Measurements from ENCODE around the gene FCER2. TPM values are rescaled to one million over a fixed set of nuclear protein-coding genes. Genes with fewer than 3 reads are reported as not detected.

FCER2 gene
- total and polyA plus RNA-seq, 7 donors: 0.06 to 0.54 (median 0.22) TPM; not detected in 3

- no peaks in the 10 kb centered on the region for H3K9me3 ChIP-seq
- no peak overlapping the region for H3K27ac ChIP-seq
- no peaks in the 10 kb centered on the region for H3K36me3 ChIP-seq (ENCODE audit: insufficient read depth in 1 of 2, low read depth in 1 of 2)
- H3K27me3 ChIP-seq (ENCODE audit: insufficient read depth in 3 of 3, low read length in 2 of 3): peaks cover 0 to 2% (median under 1%) of the 10 kb centered on the region in 3 donors
- no peak for DNase-seq
- WGBS, 3 donors: 27 to 43% (median 34%) methylated on average over 7 of the region's 7 CpGs
- no peaks in the 10 kb centered on the region for H3K4me1 ChIP-seq
- ATAC-seq: no peak
- no peak overlapping the region for H3K4me3 ChIP-seq
- TF ChIP-seq, protein P1, sequence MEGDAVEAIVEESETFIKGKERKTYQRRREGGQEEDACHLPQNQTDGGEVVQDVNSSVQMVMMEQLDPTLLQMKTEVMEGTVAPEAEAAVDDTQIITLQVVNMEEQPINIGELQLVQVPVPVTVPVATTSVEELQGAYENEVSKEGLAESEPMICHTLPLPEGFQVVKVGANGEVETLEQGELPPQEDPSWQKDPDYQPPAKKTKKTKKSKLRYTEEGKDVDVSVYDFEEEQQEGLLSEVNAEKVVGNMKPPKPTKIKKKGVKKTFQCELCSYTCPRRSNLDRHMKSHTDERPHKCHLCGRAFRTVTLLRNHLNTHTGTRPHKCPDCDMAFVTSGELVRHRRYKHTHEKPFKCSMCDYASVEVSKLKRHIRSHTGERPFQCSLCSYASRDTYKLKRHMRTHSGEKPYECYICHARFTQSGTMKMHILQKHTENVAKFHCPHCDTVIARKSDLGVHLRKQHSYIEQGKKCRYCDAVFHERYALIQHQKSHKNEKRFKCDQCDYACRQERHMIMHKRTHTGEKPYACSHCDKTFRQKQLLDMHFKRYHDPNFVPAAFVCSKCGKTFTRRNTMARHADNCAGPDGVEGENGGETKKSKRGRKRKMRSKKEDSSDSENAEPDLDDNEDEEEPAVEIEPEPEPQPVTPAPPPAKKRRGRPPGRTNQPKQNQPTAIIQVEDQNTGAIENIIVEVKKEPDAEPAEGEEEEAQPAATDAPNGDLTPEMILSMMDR (IDR thresholded peaks at IDR 0.05): no peak
- intact Hi-C loops (cut with DNase I): loop anchor here in 1 of 2 donors (5.0 kb wide), 1 partner anchor 434 kb away; no protein-coding TSS in a partner anchor
These were observed 38.2 kb downstream of the FCER2 start for GRCh38 chr19:7663706-7664105.

GRCh38 chr19:7662657-7663056 is 39.3 kb downstream of the FCER2 start:
- ATAC-seq (no peak), DNase-seq (no peak)
- TF ChIP-seq, protein P1 (IDR thresholded peaks at IDR 0.05): no peak
- intact Hi-C loops (cut with DNase I): loop anchor here in 1 of 2 donors (5.0 kb wide), 1 partner anchor 435 kb away; no protein-coding TSS in a partner anchor
- Histone ChIP-seq H3K4me3 (no peak overlapping the region), H3K9me3 (no peaks in the 10 kb centered on the region), H3K27me3 (ENCODE audit: insufficient read depth in 3 of 3, low read length in 2 of 3) (peaks cover 0 to 2% (median 0%) of the 10 kb centered on the region in 3 donors), H3K4me1 (no peaks in the 10 kb centered on the region), H3K36me3 (ENCODE audit: insufficient read depth in 1 of 2, low read depth in 1 of 2) (no peaks in the 10 kb centered on the region), H3K27ac (no peak overlapping the region)
- 70 to 80% (median 77%) methylated on average over 14 of the region's 14 CpGs for WGBS, 3 donors

DNA sequence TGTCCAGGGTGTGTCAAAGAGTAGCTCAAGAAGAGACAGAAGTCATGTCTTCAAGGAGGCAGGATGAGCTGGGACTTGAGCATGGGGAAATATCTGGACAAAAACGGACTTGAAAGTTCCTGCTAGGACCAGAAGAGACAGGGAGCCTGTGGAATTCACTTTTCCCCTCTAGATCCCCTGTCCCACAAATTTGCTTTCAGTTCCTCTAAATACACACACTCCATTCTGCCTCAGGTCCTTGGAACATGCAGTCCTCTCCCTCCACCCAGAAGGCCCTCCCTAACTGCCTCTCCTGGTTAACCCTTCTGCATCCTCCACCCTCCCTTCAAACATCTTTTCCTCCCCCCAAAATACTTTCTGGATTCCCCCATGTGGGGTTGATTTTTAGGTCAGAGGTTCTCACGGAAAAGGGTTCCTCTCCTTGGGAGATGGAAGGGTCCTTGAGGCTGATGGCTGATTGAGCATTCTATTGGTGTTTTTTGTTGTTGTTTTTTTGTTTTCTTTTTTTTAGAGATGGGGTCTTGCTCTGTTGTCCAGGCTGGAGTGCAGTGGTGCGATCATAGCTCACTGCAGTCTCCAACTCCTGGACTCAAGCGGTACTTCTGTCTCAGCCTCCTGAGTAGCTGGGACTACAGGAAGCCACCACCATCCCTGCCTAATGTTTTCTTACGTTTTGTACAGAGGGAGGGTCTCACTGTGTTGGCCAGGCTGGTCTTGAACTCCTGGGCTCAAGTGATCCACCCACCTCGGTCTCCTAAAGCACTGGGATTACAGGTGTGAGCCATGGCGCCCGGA is 40.0 kb downstream of the FCER2 start:
- no peak for DNase-seq
- TF ChIP-seq, protein P1 (IDR thresholded peaks at IDR 0.05): no peak
- no peak for ATAC-seq
- Histone ChIP-seq H3K27me3 (ENCODE audit: insufficient read depth in 3 of 3, low read length in 2 of 3) (peaks cover 0 to under 1% (median 0%) of the 10 kb centered on the region in 3 donors), H3K4me1 (no peaks in the 10 kb centered on the region), H3K4me3 (no peak overlapping the region), H3K9me3 (no peaks in the 10 kb centered on the region), H3K27ac (no peak overlapping the region), H3K36me3 (ENCODE audit: insufficient read depth in 1 of 2, low read depth in 1 of 2) (no peaks in the 10 kb centered on the region)
- WGBS, 3 donors: 73 to 75% (median 74%) methylated on average over 8 of the region's 8 CpGs
- intact Hi-C loops (cut with DNase I): loop anchor here in 1 of 2 donors (5.0 kb wide), 1 partner anchor 435 kb away; no protein-coding TSS in a partner anchor

- intact Hi-C loops (cut with DNase I): no loop called here
These were observed 43.7 kb downstream of the FCER2 start for GRCh38 chr19:7658219-7658686.

More at GRCh38 chr19:7658219-7658686, 43.7 kb downstream of the FCER2 start:
- WGBS, 3 donors: 21 to 25% (median 23%) methylated on average over 9 of the region's 9 CpGs
- Histone ChIP-seq H3K27me3 (ENCODE audit: insufficient read depth in 3 of 3, low read length in 2 of 3) (no peaks in the 10 kb centered on the region), H3K9me3 (no peaks in the 10 kb centered on the region), H3K4me1 (no peaks in the 10 kb centered on the region), H3K4me3 (no peak overlapping the region), H3K27ac (no peak overlapping the region), H3K36me3 (ENCODE audit: insufficient read depth in 1 of 2, low read depth in 1 of 2) (no peaks in the 10 kb centered on the region)
- ATAC-seq (no peak), DNase-seq (no peak)
- TF ChIP-seq, protein P1 (IDR thresholded peaks at IDR 0.05): no peak

All from psoas muscle (tissue), 8 donors.